ENCODE results near the gene HAO1. TPM values are rescaled to one million over a fixed set of nuclear protein-coding genes. Genes with fewer than 3 reads are reported as not detected.
A peak's percentile ranks its signal among the peaks of the same experiment; 100 is the strongest.

Gene HAO1
- total and polyA plus RNA-seq, 2 of the 4 experiments (the other 2 are of a cell fraction) = not detected

- no peak overlapping the region for H4K5ac ChIP-seq (ENCODE audit: low read depth, low read length)
- DNase-seq = peak; percentile 97
- H2BK20ac ChIP-seq (ENCODE audit: low read depth, low read length) = no peak overlapping the region
- no peak overlapping the region for H3K4me2 ChIP-seq (ENCODE audit: low read depth, low read length)
- no peak overlapping the region for H3K4ac ChIP-seq (ENCODE audit: low read depth, low read length)
- no peak overlapping the region for H4K8ac ChIP-seq (ENCODE audit: low read depth in 2 of 2, low read length in 2 of 2)
- H3K18ac ChIP-seq (ENCODE audit: low read depth, low read length) = no peak overlapping the region
- intact Hi-C loops (cut with micrococcal nuclease) = loop anchor here (5.0 to 10.0 kb wide), 2 partner anchors 550 to 1157 kb away; partner anchors contain the start of gene BMP2
- H3K4me3 ChIP-seq (ENCODE audit: insufficient read depth, low read depth, low read length) = no peak overlapping the region
- H2AK9ac ChIP-seq (replicated peaks; ENCODE audit: low read depth, low read length, poor library complexity) = no peak overlapping the region
- in situ Hi-C loops (cut with MboI; ENCODE audit: low sequenced_read_pairs) = no loop called here
- H3K36me3 ChIP-seq (ENCODE audit: control insufficient read depth, insufficient read depth, low read length) = no peaks in the 10 kb centered on the region
- H2BK5ac ChIP-seq (ENCODE audit: low read depth, low read length, poor library complexity, severe bottlenecking) = peak overlapping the region; percentile 57
- CTCF ChIA-PET = interaction anchor here (1.3 kb wide), 1 partner anchor 45 kb away, joined by 6 read pairs; no protein-coding TSS in a partner anchor
- no peak overlapping the region for H3K14ac ChIP-seq (replicated peaks; ENCODE audit: low read depth, low read length)
- no peaks in the 10 kb centered on the region for H3K79me1 ChIP-seq (ENCODE audit: low read depth in 1 of 2, low read length in 2 of 2)
- H3K27me3 ChIP-seq (ENCODE audit: control insufficient read depth, insufficient read depth, low read length) = peaks cover 2% of the 10 kb centered on the region; the same call in 1 of the 2 replicates
- no CpG with 5 or more reads among the region's 3 CpGs for WGBS, 2 experiments (ENCODE audit: extremely low coverage in 2 of 2, insufficient read length in 1 of 2)
- H4K20me1 ChIP-seq (ENCODE audit: insufficient read depth, low read length) = no peaks in the 10 kb centered on the region
- dilution Hi-C loops (cut with HindIII; ENCODE audit: low sequenced_read_pairs, unreplicated experiment) = no loop called here
- peak overlapping the region; percentile 56; the same call in 1 of the 2 replicates for H2BK120ac ChIP-seq (ENCODE audit: low read depth, low read length)
- H2BK15ac ChIP-seq (ENCODE audit: low read depth, low read length) = no peak overlapping the region
- no peak overlapping the region for H3K9ac ChIP-seq (ENCODE audit: low read depth, low read length)
- TF ChIP-seq MAFK (IDR thresholded peaks at IDR 0.05; ENCODE audit: low read depth, low read length) = peak; percentile 42; the same call in 1 of the 2 replicates
- no peak for TF ChIP-seq MXI1 (IDR thresholded peaks at IDR 0.05; ENCODE audit: borderline replicate concordance, low read depth, low read length)
- peak; percentile 68 for TF ChIP-seq RFX5 (IDR thresholded peaks at IDR 0.05; ENCODE audit: low read depth, low read length)
- peak; percentile 87 for TF ChIP-seq CEBPB (IDR thresholded peaks at IDR 0.05; ENCODE audit: low read depth, low read length)
- no peak for TF ChIP-seq SMC3 (IDR thresholded peaks at IDR 0.05; ENCODE audit: low read depth, low read length)
- TF ChIP-seq NFE2L2 (IDR thresholded peaks at IDR 0.05; ENCODE audit: low read depth, low read length) = no peak
- no peak for TF ChIP-seq ELK1 (IDR thresholded peaks at IDR 0.05; ENCODE audit: borderline replicate concordance, low read depth, low read length)
- TF ChIP-seq CTCF (conservative IDR thresholded peaks at IDR 0.05; ENCODE audit: low read depth, low read length) = no peak
- TF ChIP-seq MAZ (IDR thresholded peaks at IDR 0.05; ENCODE audit: borderline replicate concordance, low read depth, low read length) = no peak
- TF ChIP-seq BHLHE40 (IDR thresholded peaks at IDR 0.05; ENCODE audit: low read depth, low read length) = no peak
- no peak for TF ChIP-seq RAD21 (IDR thresholded peaks at IDR 0.05; ENCODE audit: low read length)
- no peak for TF ChIP-seq RCOR1 (IDR thresholded peaks at IDR 0.05; ENCODE audit: insufficient replicate concordance, low read length)
- TF ChIP-seq POLR2A (IDR thresholded peaks at IDR 0.05; ENCODE audit: low read depth, low read length) = no peak
- TF ChIP-seq FOS (IDR thresholded peaks at IDR 0.05; ENCODE audit: low read depth, low read length) = peak; percentile 62; the same call in 1 of the 2 replicates
- TF ChIP-seq CHD1 (IDR thresholded peaks at IDR 0.05; ENCODE audit: low read depth, low read length) = no peak
- no peak for TF ChIP-seq USF2 (IDR thresholded peaks at IDR 0.05; ENCODE audit: low read depth, low read length)
- H4K91ac ChIP-seq (ENCODE audit: insufficient read depth, low read depth, low read length) = no peak overlapping the region
- peak; percentile 96 for ATAC-seq (ENCODE audit: low read depth)
- BruUV-seq (replicated peaks) = no TSS peak
- H3K27ac ChIP-seq (ENCODE audit: insufficient read depth, low read length) = no peak overlapping the region
- H3K4me1 ChIP-seq (ENCODE audit: control insufficient read depth, insufficient read depth, low read length) = no peaks in the 10 kb centered on the region
- H3K9me1 ChIP-seq (ENCODE audit: insufficient read depth, low read length) = no peaks in the 10 kb centered on the region
- no peak overlapping the region for H3K56ac ChIP-seq (ENCODE audit: extremely low read depth, insufficient read depth, low read length)
- no peak overlapping the region for H2AFZ ChIP-seq (replicated peaks; ENCODE audit: low read length, poor library complexity)
- no peaks in the 10 kb centered on the region for H3K9me3 ChIP-seq (ENCODE audit: control insufficient read depth, insufficient read depth, low read length)
- H3K23ac ChIP-seq (ENCODE audit: low read depth, low read length) = no peak overlapping the region
- no peak overlapping the region for H2AK5ac ChIP-seq (ENCODE audit: low read depth, low read length)
- POLR2A ChIA-PET (ENCODE audit: unreplicated experiment) = no interaction called here
These were observed 15.6 kb downstream of the HAO1 start for GRCh38 chr20:7924692-7925091.

Measured in IMR-90 (cell line).